Omental fat pad (tissue), 4 donors: ENCODE results near the gene ZNF283. TPM values are rescaled to one million over a fixed set of nuclear protein-coding genes. Genes with fewer than 3 reads are reported as not detected.
"Not testable (repeated sequence)": the region's sequence is repeated elsewhere in the genome, so short reads cannot be mapped to it uniquely, and the experiment has no call there.

Experiments
- ATAC-seq: fragments of 150-250 bp; one replicate; pipeline ENCODE4 v1.9.1; 2016; ENCODE audit warnings: mild to moderate bottlenecking, moderate library complexity; ENCODE audit not compliant: low FRiP score
- DNase-seq: peaks from one replicate; pipeline ENCODE4 v3.0.0-alpha.2; 2019; ENCODE audit warnings: low spot score
- total RNA-seq, 4 donors: library from RNA; depleted of rRNA; stranded (reverse); fragments of >200 nt; gene quantifications; one replicate each; pipeline ENCODE4 v1.1.0, GENCODE V29; 2016
- TF ChIP-seq, protein P1 (sequence below), 3 donors: fragments of 450-650 bp; IDR thresholded peaks; one replicate each; pipeline ENCODE4 v1.5.1; 2016 to 2017; ENCODE audit warnings: antibody characterized with exemption in 3 of 3, mild to moderate bottlenecking in 3 of 3, moderate library complexity in 2 of 3

ZNF283 gene
- total RNA-seq, 4 donors from 2014 or later, result 4.8 to 20.5 (median 7.3) TPM

DNA sequence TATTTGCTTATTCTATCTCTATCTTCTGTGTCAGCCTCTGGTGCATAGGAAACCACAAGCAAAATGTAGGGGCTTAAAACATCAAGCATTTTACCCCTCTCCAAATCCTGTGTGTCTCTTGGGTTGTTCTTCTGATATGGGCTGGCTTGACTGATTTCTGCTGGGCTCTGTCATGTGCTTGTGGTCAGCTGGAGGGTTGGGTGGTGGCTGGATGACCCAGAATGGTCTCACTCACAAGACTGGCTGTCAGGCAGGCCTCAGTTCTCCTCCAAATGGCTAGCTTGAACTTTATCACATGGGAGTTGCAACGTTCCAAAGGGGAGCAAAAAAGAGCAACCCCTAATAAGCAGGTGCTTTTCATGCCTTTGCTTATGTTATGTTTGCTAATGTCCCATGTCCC is 15.3 kb upstream of the ZNF283 start:
- no peak for ATAC-seq
- DNase-seq, result no peak
- TF ChIP-seq, protein P1, sequence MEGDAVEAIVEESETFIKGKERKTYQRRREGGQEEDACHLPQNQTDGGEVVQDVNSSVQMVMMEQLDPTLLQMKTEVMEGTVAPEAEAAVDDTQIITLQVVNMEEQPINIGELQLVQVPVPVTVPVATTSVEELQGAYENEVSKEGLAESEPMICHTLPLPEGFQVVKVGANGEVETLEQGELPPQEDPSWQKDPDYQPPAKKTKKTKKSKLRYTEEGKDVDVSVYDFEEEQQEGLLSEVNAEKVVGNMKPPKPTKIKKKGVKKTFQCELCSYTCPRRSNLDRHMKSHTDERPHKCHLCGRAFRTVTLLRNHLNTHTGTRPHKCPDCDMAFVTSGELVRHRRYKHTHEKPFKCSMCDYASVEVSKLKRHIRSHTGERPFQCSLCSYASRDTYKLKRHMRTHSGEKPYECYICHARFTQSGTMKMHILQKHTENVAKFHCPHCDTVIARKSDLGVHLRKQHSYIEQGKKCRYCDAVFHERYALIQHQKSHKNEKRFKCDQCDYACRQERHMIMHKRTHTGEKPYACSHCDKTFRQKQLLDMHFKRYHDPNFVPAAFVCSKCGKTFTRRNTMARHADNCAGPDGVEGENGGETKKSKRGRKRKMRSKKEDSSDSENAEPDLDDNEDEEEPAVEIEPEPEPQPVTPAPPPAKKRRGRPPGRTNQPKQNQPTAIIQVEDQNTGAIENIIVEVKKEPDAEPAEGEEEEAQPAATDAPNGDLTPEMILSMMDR (IDR thresholded peaks at IDR 0.05), result no peak

DNA sequence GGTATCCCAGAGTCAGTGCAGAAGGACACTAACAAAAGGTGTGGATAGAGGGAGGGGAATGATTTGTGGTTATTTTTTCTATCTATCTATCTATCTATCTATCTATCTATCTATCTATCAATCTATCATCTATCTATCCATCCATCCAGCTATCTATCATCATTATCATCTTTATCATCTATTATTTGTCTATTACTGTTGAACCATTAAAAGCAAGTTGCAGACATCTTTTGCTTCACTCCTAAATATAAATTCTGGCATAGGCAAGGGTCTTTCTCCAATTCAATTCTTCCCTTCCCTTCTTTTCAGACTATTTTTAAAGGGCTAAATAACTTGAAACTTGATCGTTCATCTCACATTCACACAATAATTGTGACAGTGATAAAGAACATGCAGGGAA is 14.9 kb upstream of the ZNF283 start:
- TF ChIP-seq, protein P1 (IDR thresholded peaks at IDR 0.05), result no peak
- ATAC-seq (no peak), DNase-seq (no peak)

DNA sequence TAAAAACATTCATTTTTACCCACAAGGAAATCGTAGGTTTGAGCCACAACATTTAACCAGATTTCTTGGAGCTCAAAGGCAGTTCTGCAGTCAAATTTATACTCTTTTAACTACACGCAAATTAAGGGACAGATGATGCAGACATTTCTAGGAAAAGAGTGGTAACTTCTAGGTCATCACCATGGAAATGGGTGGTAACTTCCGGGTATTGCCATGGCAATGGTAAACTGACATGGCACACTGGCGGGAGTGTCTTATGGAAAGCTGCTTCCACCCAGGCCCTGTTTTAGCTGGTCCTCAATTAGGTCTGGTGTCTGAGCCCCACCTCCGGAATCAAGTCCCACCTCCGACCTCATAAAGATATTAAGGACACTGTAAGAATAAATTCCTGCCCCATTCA is 14.4 kb upstream of the ZNF283 start:
- ATAC-seq (no peak), DNase-seq (no peak)
- TF ChIP-seq, protein P1 (IDR thresholded peaks at IDR 0.05), result no peak

DNA sequence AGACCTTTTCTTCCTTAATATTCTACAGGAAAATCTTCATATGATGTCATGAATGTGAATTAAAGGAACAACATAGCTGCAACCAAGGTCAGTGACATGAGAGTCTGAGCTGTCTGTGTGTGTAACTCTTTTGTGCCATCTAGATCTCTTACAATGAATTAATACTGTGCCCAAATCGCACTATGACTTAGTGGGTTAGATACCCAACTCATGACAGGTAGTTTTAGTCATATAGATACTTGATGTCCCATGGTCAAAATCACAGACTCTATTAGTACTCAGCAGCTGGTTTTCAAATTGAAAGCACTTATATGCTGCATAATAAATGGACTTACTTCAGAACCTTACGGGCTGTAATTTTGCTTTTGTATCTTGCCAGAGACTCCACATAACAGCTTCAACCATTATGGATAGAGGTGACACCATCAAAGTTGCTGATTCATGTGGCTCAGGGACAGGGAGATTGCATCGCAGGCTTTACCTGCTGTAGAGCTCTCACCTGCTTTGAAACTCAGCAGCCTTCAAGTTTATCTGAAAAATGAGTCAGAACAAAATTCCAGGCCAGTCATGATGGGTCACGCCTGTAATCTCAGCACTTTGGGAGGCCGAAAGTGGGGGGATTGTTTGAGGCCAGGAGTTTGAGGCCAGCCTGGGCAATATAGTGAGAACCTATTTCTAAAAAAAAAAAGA is 12.3 kb upstream of the ZNF283 start:
- DNase-seq (no peak), ATAC-seq (no peak)
- TF ChIP-seq, protein P1 (IDR thresholded peaks at IDR 0.05), result no peak

DNA sequence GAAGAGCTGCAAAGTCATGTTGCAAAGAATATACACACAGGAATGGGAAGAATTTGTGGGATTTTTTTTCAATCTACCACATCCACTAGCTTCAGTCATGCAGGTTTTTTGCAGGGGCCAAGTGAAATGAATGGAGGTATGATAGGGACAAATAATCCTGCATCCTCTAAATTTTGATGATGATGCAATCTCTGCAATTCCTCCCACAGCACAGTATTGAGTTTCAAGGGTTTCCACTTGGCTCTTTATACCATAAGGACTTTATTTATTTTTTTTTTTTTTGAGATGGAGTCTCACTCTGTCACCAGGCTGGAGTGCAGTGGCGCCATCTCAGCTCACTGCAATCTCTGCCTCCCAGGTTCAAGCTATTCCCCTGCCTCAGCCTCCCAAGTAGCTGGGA is 9.7 kb upstream of the ZNF283 start:
- DNase-seq, ATAC-seq: not testable (repeated sequence)

DNA sequence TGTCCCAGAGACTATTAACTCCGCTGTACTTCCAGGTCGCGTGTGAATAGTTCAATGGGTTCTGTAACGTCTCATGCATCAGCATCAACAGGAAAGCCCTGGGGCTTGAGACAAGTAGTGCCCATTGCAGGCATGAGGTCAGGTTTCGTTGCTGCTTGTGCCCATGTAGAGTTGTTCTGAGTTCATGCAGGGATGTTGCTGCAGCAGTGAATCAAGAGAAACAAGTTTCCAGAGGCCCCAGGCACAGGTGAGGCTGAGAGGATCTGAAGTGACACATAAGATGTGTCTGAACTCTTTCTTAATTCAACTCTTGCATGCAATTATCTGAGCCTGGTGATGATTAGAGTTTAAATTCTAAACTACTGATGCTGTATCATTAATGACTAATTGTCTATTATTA is 8.6 kb upstream of the ZNF283 start:
- DNase-seq (no peak), ATAC-seq (no peak)
- TF ChIP-seq, protein P1 (IDR thresholded peaks at IDR 0.05), result no peak

DNA sequence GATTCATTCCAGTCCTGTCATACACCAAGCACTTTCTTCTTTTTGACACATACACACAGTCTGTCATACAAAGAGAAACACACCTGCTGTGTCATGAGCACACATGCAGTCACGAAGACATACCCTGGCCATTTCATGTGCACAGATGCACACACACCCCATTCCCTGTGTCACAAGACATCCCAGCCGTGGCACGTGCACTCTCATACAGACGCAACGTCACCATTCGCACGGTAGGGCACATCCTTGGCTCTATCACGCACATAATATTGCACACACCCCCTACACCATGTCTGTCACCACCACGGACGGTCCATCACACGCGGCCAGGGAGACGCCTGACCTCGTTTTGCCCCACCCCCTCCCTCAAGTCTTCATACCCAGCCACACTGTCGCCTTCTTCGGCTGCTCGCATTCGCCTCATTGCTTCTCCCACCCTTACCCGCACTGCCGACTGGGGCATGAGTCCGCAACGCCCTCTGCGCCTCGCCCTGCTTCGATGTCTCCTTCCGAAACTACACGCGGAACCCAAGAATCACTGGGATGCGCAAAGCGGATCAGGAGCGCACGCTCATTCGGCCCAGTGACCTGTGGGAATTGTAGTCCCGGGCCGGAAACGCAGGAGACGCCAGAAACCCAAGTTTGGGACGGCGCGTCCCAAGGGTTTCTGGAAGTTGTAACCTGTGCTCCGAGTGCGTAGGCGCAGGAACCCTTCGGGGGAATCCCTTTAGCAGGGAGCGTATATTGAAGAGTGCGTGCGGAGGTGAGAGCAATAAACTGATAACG is 6.8 kb upstream of the ZNF283 start:
- no peak for DNase-seq
- TF ChIP-seq, protein P1 (IDR thresholded peaks at IDR 0.05), result no peak
- ATAC-seq, result no peak
